Heart right ventricle (tissue), 16 donors: ENCODE results near the gene NXN. TPM values are rescaled to one million over a fixed set of nuclear protein-coding genes. Genes with fewer than 3 reads are reported as not detected.
"Not testable (repeated sequence)": the region's sequence is repeated elsewhere in the genome, so short reads cannot be mapped to it uniquely, and the experiment has no call there.

Experiments
- ATAC-seq, 8 donors: fragments of 200-7000 bp; cut with Tn5 transposase; one replicate each; pipeline ENCODE4 v1.9.1; 2020; ENCODE audit warnings: mild to moderate bottlenecking in 8 of 8, moderate library complexity in 8 of 8, moderate number of reproducible peaks in 1 of 8
- DNase-seq, 2 donors: peaks; one replicate each; pipeline ENCODE4 v3.0.0-alpha.2; 2020
- H3K27ac ChIP-seq, 10 donors: fragments of 200-600 bp; sonication (generic) in 2 of 10; one replicate each; pipeline versions ENCODE4 v1.5.0 to v1.8.0; 2020 to 2022; ENCODE audit warnings: mild to moderate bottlenecking in 3 of 10
- H3K27me3 ChIP-seq, 7 donors: fragments of 200-600 bp; one replicate each; pipeline ENCODE4 v1.8.0; 2021 to 2022; ENCODE audit warnings: mild to moderate bottlenecking in 2 of 7
- H3K36me3 ChIP-seq, 9 donors: fragments of 200-600 bp; sonication (generic) in 1 of 9; one replicate each; pipeline versions ENCODE4 v1.5.0 to v1.8.0; 2020 to 2022; ENCODE audit warnings: mild to moderate bottlenecking in 2 of 9
- H3K4me1 ChIP-seq, 9 donors: fragments of 200-600 bp; sonication (generic) in 1 of 9; one replicate each; pipeline versions ENCODE4 v1.5.0 to v1.8.0; 2020 to 2022; ENCODE audit warnings: mild to moderate bottlenecking in 4 of 9
- H3K4me3 ChIP-seq, 10 donors: fragments of 200-600 bp; sonication (generic) in 2 of 10; one replicate each; pipeline versions ENCODE4 v1.5.0 to v1.8.0; 2020 to 2022; ENCODE audit warnings: mild to moderate bottlenecking in 7 of 10, moderate library complexity in 2 of 10
- H3K9me3 ChIP-seq, 11 donors: fragments of 200-600 bp in 10 of 11; sonication (generic) in 2 of 11; one replicate each; pipeline versions ENCODE4 v1.5.0 to v1.8.0; 2013 to 2022; ENCODE audit warnings: mild to moderate bottlenecking in 2 of 11, control low read depth in 1 of 11, moderate library complexity in 1 of 11
- CTCF ChIP-seq, 9 donors: fragments of 200-600 bp; sonication (generic) in 2 of 9; IDR thresholded peaks; one replicate each; pipeline versions ENCODE4 v1.5.0 to v1.8.0; 2021 to 2022; ENCODE audit warnings: antibody characterized with exemption in 9 of 9, mild to moderate bottlenecking in 5 of 9, moderate library complexity in 1 of 9
- WGBS, 2 donors: extraction: QIAGEN DNeasy Blood & Tissue Kit; methylation state at CpG; one replicate each; pipeline ENCODE4 v1.1.7; 2013; ENCODE audit warnings: inconsistent platforms in 1 of 2; 5-methylcytosine and 5-hydroxymethylcytosine counted together
- intact Hi-C, 10 donors: fragments of 100-400 bp; cut with DNase I; formaldehyde crosslinking; loops; one replicate each; pipeline versions ENCODE4 v1.11.1 to v1.14.2; 2022
- microRNA-seq, 2 donors: library from miRNA; unstranded; fragments of <30 nt; microRNA quantifications; one replicate each; pipeline ENCODE4 v1.2.0, GENCODE V29; 2021
- polyA plus RNA-seq, 2 donors: library from polyadenylated mRNA; stranded (reverse); fragments of 200-250 nt; gene quantifications; one replicate each; pipeline ENCODE4 v1.2.3, GENCODE V29; 2013
- total RNA-seq, 10 donors: library from RNA; stranded (reverse); fragmentation: NEBNext Ultra II Directional in 3 of 10; extraction: Animal tissue kit (Norgen Biotek cat#: 25700) in 3 of 10; gene quantifications; one replicate each; pipeline versions ENCODE4 v1.2.1 to v1.2.4, GENCODE V29; 2021 to 2023
- donor health status: Arrhythmogenic right ventricular cardiomyopathy.
- donor health status: ischemic (EF 13 %, LVEDD 7.1; RV severe dilation, severe dysfunction).
- donor health status: healthy with polysubstance abuse.
- donor health status: DM: no; HTN: yes; CAD: no.
- donor health status: DM: no; HTN: no; CAD: no.
- donor health status: ischemic (EF 25% LVEDD 6.9; RV normal size, moderate dysfunction).
- donor health status: ischemic (EF 25% LVEDD 5.7; RV mildly dilated, moderate dysfunction).
- donor health status: healthy.
- donor health status: DM: yes; HTN: yes; CAD: no.
- donor health status: Ischemic cardiomyopathy.
- donor health status: ischemic (EF 35%, LVEDD 5.7; RV mildly dilated, moderate dysfunction).
- donor health status: nonischemic (EF 11% LVEDD 7.7; RV severe dilation, severe dysfunction).
- donor health status: DM: yes; HTN: yes; CAD: no.
- donor health status: PGD.
- donor health status: ischemic (EF 29% LVEDD 5.4; RV normal size, mild dysfunction).
- donor health status: nonischemic (EF 23%, LVEDD 6.1; RV moderate dilation, normal function).

Gene NXN
- total and polyA plus RNA-seq, 12 donors, result 9.9 to 24.4 (median 15.9) TPM

- Histone ChIP-seq H3K27ac (peak overlapping the region in 9 of 10 donors; percentile 77 to 89 (median 85)), H3K9me3 (no peaks in the 10 kb centered on the region), H3K36me3 (peaks cover 0 to 23% (median 15%) of the 10 kb centered on the region in 9 donors), H3K4me1 (peaks cover 3 to 34% (median 22%) of the 10 kb centered on the region in 9 donors), H3K27me3 (no peaks in the 10 kb centered on the region), H3K4me3 (peak overlapping the region; percentile 71 to 98 (median 82))
- intact Hi-C loops, result loop anchor here in 1 of 10 donors (2.0 kb wide), 1 partner anchor 37 kb away; the partner anchor contains the start of gene VPS53
- DNase-seq (peak in 1 of 2 donors; percentile 17), ATAC-seq (peak in 7 of 8 donors; percentile 2 to 30 (median 17))
- no peak for TF ChIP-seq CTCF (IDR thresholded peaks at IDR 0.05)
- WGBS, 2 donors, result 2 to 3% methylated on average over 49 of the region's 49 CpGs
Measured at GRCh38 chr17:751269-752001, 228.1 kb downstream of the NXN start.

- intact Hi-C loops, result no loop called here
- H3K27ac ChIP-seq, result no peak overlapping the region
- no peaks in the 10 kb centered on the region for H3K27me3 ChIP-seq
- DNase-seq, result no peak
- H3K4me1 ChIP-seq, result peaks cover 3 to 28% (median 21%) of the 10 kb centered on the region in 9 donors
- H3K4me3 ChIP-seq, result peak overlapping the region in 7 of 10 donors; percentile 73 to 98 (median 88)
- H3K36me3 ChIP-seq, result peaks cover under 1 to 29% (median 21%) of the 10 kb centered on the region in 9 donors
- H3K9me3 ChIP-seq, result no peaks in the 10 kb centered on the region
- 84 to 89% methylated on average over 8 of the region's 8 CpGs for WGBS, 2 donors
- no peak for TF ChIP-seq CTCF (IDR thresholded peaks at IDR 0.05)
- no peak for ATAC-seq
Measured at GRCh38 chr17:750431-751037, 229.0 kb downstream of the NXN start.

- intact Hi-C loops, DNase-seq, H3K27ac ChIP-seq, ATAC-seq, H3K9me3 ChIP-seq, H3K27me3 ChIP-seq, H3K4me3 ChIP-seq: not testable (repeated sequence)
- H3K4me1 ChIP-seq, result peaks cover 3 to 28% (median 21%) of the 10 kb centered on the region in 9 donors
- peaks cover 4 to 41% (median 30%) of the 10 kb centered on the region in 9 donors for H3K36me3 ChIP-seq
- 81 to 83% methylated on average over 7 of the region's 7 CpGs for WGBS, 2 donors
Measured at GRCh38 chr17:749359-749758, 230.2 kb downstream of the NXN start.

Small RNAs within 50 kb of the gene (microRNA-seq; reads per million reads assigned to microRNA genes)
- gene MIR3183, result 0 to 1.8 reads per million in 2 donors

Other genes with a start within 250 kb of the NXN start
- 1 to 10 TPM; 1.3 to 4.5 (median 2.6) TPM for gene TLCD3A, start 247.2 kb downstream of the NXN start, total RNA-seq
- gene TLCD3A, start 247.2 kb downstream of the NXN start, polyA plus RNA-seq, result 1 to 10 TPM; 1.1 to 3.0 TPM
- 10 to 100 TPM in 8 of 10 donors, 1 to 10 TPM in 2; 9.3 to 14.9 (median 11.3) TPM for gene GEMIN4, start 227.5 kb downstream of the NXN start, total RNA-seq
- gene GEMIN4, start 227.5 kb downstream of the NXN start, polyA plus RNA-seq, result 1 to 10 TPM; 4.8 to 5.0 TPM
- 10 to 100 TPM; 23.7 to 47.5 (median 28.2) TPM for gene GLOD4, start 197.5 kb downstream of the NXN start, total RNA-seq
- gene GLOD4, start 197.5 kb downstream of the NXN start, polyA plus RNA-seq, result 10 to 100 TPM; 16.5 to 19.2 TPM
- gene MRM3, start 197.4 kb downstream of the NXN start, total RNA-seq, result 10 to 100 TPM; 16.0 to 23.7 (median 20.5) TPM
- gene MRM3, start 197.4 kb downstream of the NXN start, polyA plus RNA-seq, result 10 to 100 TPM; 11.6 to 20.8 TPM
- gene TIMM22, start 17.4 kb upstream of the NXN start, total RNA-seq, result 10 to 100 TPM; 15.0 to 19.8 (median 18.5) TPM
- 10 to 100 TPM; 12.5 to 14.8 TPM for gene TIMM22, start 17.4 kb upstream of the NXN start, polyA plus RNA-seq
- 100 to 1,000 TPM; 118 to 173 (median 145) TPM for gene ABR, start 200.2 kb upstream of the NXN start, total RNA-seq
- gene ABR, start 200.2 kb upstream of the NXN start, polyA plus RNA-seq, result 100 to 1,000 TPM in 1 of 2 donors, 10 to 100 TPM in 1; 49.1 to 120 TPM